ENCODE data around the gene HNRNPC.
"Not testable (repeated sequence)": the region's sequence is repeated elsewhere in the genome, so short reads cannot be mapped to it uniquely, and the experiment has no call there.

Gene HNRNPC

DNA sequence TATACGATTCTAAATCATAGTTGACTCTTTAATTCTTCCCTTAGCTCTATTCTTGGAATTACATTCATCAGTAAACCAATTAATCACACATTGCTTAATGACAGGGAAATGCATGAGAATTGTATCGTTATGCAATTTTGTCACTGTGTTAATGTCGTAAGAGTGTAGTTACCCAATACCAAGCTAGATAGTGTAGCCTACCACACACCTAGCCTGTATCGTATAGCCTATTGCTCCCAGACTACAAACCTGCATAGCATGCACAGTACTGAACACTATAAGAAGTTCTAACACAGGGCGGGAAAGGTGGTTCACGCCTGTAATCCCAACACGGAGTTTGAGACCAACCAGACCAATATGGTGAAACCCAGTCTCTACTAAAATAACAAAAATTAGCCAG, 24.7 kb downstream of the HNRNPC start:
- DNase-seq (ENCODE audit: low read depth in 2 of 2): no peak

DNA sequence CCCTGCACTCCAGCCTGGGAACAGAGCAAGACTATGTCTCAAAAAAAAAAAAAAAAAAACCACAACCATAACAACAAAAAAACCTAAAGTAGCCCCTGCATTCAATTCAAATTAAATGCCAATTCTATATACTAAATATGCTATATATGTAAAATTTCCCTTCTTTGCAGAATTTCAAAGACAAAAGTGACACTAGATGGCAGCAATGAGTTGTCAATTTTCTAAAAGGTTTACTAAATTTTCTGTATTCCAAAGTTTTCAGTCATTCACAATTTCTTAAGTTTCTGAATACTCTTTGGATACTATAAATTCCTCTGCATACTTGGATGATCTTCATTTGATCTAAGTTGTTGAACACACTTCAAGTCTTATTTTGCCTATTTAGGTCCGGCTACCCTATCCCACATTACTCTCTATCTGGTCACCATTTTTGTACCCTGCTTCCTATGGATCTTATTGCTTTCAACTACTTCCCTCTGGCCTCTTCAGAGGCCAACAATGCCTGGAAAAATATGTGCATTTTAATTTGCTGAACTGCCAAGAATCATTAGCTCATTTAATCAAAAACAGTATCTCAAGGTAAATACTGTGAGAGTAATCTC, 27.9 kb downstream of the HNRNPC start:
- no peak for DNase-seq (ENCODE audit: low read depth in 2 of 2)

DNA sequence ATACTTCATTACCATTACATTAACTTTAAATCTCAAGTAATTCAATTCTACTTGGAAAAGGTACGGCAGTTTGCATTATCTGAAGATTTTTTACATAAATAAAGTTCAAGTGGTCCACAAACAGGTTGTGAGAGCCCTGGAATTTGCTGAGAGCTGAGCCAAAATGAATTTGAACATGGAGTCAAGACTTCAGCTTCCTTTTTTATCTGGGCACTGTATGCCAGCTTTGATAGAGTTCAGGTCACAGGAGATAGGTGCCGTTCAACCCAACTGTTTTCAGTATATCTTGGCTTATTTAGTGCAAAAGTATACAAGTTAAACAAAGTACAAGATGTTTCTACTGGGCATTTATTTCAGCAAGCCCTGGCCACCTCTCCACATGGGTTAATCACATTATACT, 28.8 kb downstream of the HNRNPC start:
- no peak for DNase-seq (ENCODE audit: low read depth in 2 of 2)

DNA sequence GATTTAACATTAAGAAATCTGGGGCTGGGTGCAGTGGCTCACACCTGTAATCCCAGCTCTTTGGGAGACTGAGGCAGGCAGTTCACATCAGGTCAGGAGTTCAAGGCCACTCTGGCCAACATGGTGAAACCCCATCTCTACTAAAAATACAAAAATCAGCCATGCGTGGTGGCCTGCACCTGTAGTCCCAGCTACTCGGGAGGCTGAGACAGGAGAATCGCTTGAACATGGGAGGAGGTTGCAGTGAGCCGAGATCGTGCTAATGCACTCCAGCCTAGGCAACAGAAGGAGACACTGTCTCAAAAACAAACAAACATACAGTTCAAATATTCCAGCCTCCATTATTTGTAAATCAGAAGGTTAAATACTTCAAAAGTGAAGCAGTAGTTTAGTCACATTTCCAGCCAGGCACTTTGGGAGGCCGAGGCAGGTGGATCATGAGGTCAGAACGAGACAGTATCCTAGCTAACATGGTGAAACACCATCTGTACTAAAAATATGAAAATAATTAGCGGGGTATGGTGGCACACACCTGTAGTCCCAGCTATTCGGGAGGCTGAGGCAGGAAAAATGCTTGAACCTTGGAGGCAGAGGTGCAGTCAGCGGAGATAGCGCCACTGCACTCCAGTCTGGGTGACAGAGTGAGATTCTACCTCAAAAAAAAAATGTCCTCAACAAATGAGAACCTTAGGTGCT, 30.3 kb downstream of the HNRNPC start:
- no peak for DNase-seq (ENCODE audit: low read depth in 2 of 2)

DNA sequence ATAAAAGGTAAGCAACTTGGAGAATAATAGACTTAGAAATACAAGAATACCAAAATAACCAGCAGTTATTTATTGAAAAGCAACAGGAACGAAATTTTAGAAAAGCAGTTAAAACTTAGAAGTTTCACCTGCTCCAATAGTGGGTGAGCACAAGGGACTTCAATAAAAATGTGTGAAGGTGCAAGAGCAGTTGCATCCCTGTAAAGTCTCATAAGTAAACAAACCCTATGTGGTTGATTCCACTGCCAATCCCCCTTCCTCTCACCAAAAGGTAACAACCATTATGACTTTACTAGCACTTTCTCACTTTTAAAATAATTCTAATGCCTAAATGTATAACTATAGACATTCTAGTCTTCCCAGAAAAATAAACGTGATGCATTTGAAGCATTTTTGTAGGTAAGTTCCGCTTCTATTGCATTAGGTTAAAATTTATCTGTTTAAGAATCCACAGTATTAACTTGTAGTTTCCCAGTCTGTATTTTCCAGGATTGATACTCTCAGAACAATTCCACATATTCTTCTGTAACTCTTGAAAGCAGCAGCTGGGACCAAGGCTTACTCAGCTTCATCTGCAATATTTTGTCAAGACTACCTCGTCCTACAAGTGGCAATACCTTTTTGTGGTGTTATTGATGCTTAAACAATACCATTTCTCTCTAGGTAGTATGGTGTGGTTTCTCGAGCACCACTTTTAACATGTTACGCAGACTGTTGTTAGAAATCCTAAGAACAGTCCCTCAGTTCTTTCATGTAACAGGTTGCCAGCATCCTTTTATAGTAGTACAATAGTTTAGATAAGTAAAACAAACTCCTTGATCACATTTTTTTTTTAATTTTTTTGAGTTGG, 32.1 kb downstream of the HNRNPC start:
- DNase-seq (ENCODE audit: low read depth in 2 of 2): no peak

DNA sequence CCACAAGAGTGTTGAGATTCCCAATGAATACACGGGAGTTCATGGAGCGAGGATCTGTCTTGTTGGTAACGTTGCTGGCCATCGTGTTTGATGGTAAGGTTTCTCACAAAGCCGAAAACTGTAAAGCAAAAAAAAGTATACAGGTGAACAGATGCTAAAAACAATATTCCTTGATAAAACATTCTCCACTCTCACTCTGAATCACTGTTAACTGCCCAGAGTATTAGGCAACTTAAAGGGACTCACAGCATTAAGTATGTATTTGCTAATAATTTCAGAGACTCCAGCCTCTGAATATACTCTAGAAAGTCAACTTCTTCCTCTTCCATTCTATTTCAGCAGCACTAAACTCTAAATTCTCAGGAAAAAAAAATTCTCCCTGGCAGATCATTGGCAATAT, 35.1 kb downstream of the HNRNPC start:
- DNase-seq (ENCODE audit: low read depth in 2 of 2): no peak

DNA sequence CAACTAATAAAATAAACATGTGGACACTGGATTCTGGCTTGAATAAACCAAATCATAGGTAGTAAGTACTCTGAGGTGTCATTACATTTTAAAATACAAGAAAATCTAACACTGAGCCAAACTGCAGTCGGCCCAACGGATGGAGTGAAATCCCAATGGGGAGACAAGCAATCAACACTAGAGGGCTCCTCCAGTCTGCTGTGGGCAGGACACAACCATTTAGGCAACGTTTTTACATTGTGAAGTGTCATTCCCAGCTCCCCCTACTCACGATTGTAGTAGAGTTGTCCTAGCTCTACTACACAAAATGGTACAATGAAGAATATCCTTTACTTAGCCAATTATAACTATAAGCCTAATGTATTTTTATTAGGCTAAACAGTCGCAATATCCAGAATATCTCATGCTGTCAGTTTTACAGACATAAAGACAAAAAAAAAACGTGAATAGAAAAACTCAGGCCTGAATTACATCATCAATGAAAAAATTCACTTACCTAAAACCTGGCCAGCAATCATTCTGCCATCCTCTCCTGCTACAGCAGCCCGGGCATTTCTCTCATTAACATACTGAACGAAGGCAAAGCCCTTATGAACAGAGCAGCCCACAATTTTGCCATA, 35.7 kb downstream of the HNRNPC start:
- no peak for DNase-seq (ENCODE audit: low read depth in 2 of 2)

DNA sequence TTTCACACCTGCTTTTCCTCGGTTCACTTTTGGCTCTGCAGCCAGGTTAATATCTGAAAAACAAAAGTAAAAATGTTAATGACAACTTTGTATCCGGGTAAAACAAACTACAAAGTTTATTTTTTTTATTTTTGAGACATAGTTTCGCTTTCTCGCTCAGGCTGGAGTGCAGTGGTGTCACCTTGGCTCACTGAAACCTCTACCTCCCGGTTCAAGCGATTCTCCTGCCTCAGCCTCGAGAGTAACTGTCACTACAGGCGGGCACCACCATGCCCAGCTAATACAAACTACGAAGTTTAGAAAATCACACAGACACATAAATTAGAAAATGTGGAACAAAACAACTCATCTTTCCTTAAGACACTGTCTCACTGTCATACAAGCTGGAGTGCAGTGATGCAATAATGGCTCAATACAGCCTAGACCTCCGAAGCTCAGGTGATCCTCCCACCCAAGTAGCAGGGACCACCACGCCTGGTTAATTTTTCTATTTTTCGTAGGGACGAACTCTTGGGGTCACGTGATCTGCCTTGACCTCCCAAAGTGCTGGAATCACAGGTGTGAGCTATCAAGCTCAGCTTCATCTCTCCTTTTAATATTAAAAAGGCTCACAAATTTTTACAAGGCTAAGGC, 38.1 kb downstream of the HNRNPC start:
- DNase-seq (ENCODE audit: low read depth in 2 of 2): no peak

DNA sequence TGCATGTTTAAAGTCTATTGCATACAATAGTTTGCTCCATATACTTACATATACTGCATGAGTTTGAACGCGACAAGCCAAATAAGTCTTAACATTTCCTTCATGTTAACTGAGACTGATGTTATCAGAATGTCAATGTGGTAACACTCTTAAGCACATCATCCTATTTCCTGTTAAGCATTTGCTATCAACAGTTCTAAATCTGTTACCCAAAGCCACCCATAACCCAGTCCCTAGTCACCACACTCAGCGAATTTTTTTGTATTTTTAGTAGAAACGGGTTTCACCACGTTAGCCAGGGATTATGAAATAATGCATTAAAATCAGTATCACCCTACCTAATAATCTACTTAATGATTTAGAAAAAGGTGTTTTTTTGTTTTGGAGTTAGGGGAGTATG, 39.4 kb downstream of the HNRNPC start:
- no peak for DNase-seq (ENCODE audit: low read depth in 2 of 2)

DNA sequence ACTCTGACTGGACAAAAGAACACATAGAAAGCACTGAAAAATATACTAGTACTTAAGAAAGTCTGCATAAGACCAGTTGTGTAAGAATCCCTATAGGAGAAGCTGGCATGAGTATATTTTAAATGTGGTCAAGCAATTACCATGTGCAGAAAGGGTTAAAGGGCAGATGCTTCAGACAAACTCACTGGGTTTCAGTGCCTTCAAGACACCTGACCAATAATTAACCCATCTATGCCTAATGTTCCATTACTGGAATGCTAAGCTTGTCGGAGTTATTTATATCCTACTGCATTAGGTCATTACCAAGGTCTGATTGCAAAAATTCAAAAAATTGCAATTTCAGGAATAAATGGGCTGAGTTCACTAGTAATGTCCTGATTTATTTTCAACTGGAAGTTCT, 41.3 kb downstream of the HNRNPC start:
- no peak for DNase-seq (ENCODE audit: low read depth in 2 of 2)

DNA sequence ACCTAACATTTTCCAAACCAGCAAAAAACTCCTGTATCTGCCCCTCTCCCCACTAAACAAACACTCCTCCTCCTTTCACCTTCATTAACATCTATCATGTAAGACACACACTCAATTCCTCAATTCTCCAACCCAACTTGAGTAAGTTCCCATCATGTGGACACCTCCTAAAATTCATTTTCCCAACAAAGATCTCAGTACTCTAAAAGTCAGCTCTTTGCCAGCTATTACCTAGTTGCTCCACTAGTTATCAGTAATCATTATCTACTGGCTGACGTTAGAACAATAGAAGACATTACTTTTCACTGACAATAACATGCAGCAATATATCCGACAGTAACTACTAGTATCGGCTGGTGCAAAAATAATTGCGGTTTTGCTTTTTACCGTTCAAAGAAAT, 42.1 kb downstream of the HNRNPC start:
- no peak for DNase-seq (ENCODE audit: low read depth in 2 of 2)

DNA sequence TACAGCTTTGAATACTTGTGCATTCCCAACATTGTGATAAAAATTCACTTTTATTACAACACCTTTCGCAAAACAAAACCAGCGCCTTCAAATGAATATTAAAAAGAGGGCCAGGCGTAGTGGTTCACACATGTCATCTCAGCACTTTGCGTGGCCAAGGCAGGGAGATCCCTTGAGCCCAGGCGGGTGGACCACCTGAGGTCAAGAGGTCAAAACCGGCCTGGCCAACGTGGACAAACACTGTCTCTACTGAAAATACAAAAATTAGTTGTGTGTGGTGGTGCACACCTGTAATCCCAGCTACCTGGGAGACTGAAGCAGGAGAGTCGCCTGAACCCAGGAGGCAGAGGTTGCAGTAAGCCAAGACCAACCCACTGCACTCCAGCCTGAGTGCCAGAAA, 42.8 kb downstream of the HNRNPC start:
- no peak for DNase-seq (ENCODE audit: low read depth in 2 of 2)

DNA sequence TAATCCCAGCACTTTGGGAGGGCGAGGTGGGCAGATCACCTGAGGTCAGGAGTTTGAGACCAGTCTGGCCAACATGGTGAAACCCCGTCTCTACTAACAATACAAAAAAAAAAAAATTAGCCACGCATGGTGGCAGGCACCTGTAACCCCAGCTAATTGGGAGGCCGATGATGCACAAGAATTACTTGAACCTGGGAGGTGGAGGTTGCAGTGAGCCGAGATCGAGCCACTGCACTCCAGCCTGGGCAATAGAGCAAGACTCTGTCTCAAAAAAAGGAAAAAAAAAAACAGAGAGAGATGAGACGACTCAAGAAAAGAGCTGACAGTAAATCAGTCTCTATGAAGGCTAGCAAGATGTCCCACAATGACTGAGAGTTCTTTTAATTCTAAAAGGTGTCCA, 44.1 kb downstream of the HNRNPC start:
- not testable (repeated sequence) for DNase-seq (ENCODE audit: low read depth in 2 of 2)

DNA sequence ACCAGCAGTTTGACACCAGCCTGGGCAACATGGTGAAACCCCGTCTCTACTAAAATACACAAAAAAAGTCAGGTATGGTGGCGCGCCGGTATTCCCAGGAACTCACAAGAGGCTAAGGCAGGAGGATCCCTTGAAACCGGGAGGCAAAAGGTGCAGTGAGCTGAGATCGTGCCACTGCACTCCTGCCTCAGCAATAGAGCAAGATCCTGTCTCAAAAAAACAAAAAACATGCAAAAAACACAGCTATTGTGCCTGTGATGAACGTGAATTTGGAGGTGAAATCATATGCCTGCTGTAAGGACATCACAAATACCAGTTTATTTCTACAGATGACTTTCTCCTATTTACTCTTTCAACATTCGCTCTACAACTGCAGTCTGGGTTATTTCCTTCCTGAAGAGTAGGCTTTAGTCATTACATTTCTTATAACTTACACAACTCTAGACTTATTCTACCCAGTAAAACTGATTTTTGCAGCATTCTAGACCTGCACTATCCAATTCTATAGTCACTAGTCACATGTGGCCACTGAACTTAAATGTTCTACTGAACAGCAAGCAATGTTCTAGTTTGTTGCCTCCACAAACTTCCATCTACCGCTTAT, 48.3 kb downstream of the HNRNPC start:
- DNase-seq (ENCODE audit: low read depth in 2 of 2): no peak

DNA sequence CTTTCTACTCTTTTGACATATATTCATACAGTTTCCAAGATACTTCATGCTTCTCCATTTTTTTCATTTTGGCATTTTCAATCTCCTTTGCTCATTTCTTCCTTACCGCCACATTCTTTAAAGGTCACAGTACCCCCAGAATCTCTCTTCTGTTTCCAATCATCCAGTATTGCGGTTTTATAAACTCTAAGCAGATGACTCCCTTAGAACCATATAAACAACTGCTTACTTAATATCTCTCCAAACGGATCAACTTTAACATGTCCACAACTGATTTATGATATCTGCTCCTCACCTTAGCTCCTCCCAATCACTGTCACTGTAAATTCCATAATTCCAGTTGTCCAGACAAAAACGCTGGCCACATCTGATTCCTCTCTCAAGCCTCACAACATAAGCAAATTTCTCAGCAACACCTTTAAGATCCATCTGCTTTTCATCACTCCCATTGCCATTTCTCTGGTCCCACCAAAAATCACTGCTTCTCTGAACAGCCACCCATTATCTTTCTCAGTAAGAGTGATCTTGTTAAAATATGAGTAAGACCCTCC, 49.6 kb downstream of the HNRNPC start:
- no peak for DNase-seq (ENCODE audit: low read depth in 2 of 2)

DNA sequence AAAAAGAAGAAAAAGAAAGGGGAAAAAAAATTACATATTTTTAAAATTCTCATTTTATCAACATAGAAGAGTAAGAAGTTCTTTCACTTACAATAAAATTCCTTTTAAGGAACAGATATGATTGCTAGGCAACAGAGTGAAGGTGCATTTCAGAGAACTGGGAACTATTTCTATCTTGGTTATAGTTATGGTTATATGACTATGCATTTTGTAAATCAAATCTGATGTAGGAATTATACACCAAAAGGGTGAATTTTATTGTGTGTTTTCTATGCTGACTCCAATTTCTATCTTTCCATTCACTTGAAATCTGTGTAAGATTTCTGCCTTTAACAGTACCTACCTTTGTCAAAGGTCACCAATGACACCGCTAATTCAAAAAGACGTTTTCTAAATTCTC, 50.1 kb downstream of the HNRNPC start:
- DNase-seq (ENCODE audit: low read depth in 2 of 2): no peak

DNA sequence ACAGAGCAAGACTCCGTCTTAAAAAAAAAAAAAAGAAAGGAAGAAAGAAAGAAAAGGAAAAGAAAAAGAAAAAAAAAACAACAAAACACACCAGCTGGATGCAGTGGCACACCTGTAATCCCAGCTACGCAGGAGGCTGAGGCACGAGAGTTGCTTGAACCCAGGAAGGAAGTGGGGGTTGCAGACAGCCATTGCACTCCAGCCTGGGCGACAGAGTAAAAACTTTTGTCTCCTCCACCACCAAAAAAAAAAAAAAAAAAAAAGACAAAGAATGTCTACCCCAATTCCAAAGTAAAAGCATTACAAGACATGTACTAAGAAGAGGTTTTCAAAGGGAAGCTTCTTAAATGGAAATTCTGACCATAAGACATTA, 53.4 kb downstream of the HNRNPC start:
- DNase-seq (ENCODE audit: low read depth in 2 of 2): no peak

DNA sequence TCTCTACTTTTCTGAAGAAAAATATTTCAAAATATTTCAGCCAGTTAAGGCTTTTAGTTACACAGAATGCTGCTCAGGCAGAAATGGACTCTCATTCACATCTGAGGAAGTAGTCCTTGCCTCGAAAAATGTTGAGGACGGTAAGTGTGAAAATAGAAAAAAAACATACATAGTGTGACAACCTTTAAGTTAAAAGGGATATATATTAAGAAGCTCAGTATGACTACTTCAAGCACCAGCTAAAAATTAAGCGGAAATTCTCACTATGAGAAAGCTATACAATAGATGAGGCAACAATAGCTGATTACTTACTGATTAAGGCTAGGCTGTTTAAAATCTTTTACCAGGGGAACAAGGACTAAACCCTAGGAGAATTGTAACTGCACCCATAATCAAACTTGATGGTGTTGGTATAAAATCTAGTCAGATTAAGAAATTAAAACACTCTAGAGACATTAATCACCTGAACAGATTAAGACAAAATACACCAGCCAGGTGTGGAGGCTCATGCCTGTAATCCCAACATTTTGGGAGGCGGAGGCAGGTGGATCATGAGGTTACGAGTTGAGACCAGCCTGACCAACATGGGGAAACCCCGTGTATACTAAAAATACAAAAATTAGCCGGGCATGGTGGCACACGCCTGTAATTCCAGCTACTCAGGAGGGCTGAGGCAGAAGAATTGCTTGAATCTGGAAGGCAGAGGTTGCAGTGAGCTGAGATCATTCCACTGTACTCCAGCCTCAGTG, 53.9 kb downstream of the HNRNPC start:
- DNase-seq (ENCODE audit: low read depth in 2 of 2): no peak

DNA sequence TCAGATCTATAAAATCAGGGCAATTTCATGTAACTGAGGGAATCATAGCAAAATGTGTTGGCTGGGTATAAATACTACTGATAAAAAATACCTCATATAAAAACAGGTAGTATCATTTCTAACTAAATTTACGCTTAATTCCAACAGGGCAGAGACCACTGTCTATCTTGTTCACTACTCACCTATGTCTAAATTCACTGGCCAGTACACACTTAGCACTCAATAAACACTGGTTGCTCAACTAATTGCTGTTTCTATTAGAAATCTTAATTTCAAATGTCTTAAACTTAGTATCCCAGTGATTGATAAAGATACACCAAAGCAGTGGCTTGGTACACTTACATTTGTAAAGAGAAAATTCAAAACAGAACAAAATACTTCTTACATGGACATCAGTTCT, 55.6 kb downstream of the HNRNPC start:
- DNase-seq (ENCODE audit: low read depth in 2 of 2): no peak

DNA sequence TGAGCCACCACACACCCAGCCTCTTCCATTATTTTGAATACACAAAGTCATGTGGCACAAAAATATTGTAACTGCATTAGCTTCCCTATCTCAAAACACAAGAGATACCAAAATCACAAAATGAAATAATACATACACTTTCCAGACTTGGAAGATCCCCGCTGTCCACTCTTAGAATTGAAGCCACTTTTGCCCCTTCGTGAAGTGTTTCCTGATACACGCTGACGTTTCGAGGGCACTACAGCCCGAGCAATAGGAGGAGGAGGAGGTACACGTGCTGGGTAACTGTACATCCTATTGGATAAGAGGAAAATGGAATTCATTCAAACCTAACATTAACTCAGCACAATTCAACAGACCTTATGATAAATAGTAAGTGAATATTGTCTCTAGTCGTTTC, 56.4 kb downstream of the HNRNPC start:
- DNase-seq (ENCODE audit: low read depth in 2 of 2): not testable (repeated sequence)

DNA sequence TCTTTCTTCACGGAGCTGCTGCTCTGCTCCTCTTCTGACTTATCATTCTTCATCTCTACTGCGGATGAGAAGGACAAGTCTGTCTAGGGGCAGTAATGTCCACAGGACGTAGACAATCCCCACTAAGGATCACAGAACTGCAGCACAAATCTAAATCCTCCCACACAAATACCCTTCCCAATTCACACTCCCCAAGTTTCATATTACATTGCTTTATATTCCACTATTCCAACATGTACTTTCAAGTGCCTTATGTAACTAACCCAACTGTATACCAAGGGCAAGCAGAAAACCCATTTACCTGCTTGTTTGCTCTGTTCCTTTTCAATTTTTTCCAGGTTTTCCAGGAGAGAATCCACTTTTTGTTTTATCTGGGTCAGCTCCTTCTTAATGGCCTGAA, 57.7 kb downstream of the HNRNPC start:
- no peak for DNase-seq (ENCODE audit: low read depth in 2 of 2)
